Naive B cell (primary cell): ENCODE results near the gene SERPINA5. TPM values are rescaled to one million over a fixed set of nuclear protein-coding genes. Genes with fewer than 3 reads are reported as not detected.
"Not testable (repeated sequence)": the region's sequence is repeated elsewhere in the genome, so short reads cannot be mapped to it uniquely, and the experiment has no call there.

ENCODE experiments used
- ATAC-seq, 2 donors: fragments of 150-1000 bp; cut with Tn5 transposase; 2 replicates each; pipeline ENCODE4 v1.10.0; 2021; ENCODE audit warnings: low read depth in 2 of 2, mild to moderate bottlenecking in 2 of 2, moderate library complexity in 2 of 2
- DNase-seq: peaks from one replicate; pipeline ENCODE4 v3.0.0; 2022
- H3K27ac Mint-ChIP-seq, 6 donors: one replicate each; pipeline ENCODE4 v1.8.0; 2020 to 2022; ENCODE audit warnings: mild to moderate bottlenecking in 6 of 6, mixed read lengths in 6 of 6, moderate library complexity in 5 of 6, inconsistent platforms in 2 of 6
- H3K27me3 Mint-ChIP-seq, 3 donors: one replicate each; pipeline ENCODE4 v1.8.0; 2021 to 2022; ENCODE audit warnings: mixed read lengths in 3 of 3, mild to moderate bottlenecking in 1 of 3
- H3K36me3 Mint-ChIP-seq, 2 donors: one replicate each; pipeline ENCODE4 v1.8.0; 2020 to 2022; ENCODE audit warnings: mixed read lengths in 2 of 2, inconsistent platforms in 1 of 2, mild to moderate bottlenecking in 1 of 2
- H3K4me1 Mint-ChIP-seq, 3 donors: one replicate each; pipeline ENCODE4 v1.8.0; 2020 to 2022; ENCODE audit warnings: mixed read lengths in 3 of 3, inconsistent platforms in 1 of 3, mild to moderate bottlenecking in 1 of 3, moderate library complexity in 1 of 3
- H3K4me3 Mint-ChIP-seq, 8 donors: one replicate each; pipeline ENCODE4 v1.8.0; 2020 to 2022; ENCODE audit warnings: mild to moderate bottlenecking in 8 of 8, mixed read lengths in 8 of 8, moderate library complexity in 8 of 8, inconsistent platforms in 2 of 8
- H3K9me3 Mint-ChIP-seq, 7 donors: one replicate each; pipeline ENCODE4 v1.8.0; 2020 to 2022; ENCODE audit warnings: mixed read lengths in 7 of 7, mild to moderate bottlenecking in 5 of 7, inconsistent platforms in 2 of 7, moderate library complexity in 1 of 7
- polyA plus RNA-seq, 6 donors: library from polyadenylated mRNA; unstranded; fragments of 300-500 nt; fragmentation: Illumina TruSeq; gene quantifications; one replicate each; pipeline ENCODE4 v1.2.3, GENCODE V29; 2021; ENCODE audit warnings: low read depth in 6 of 6

The SERPINA5 gene
- polyA plus RNA-seq, 6 donors from 2014 or later, result not detected

DNA sequence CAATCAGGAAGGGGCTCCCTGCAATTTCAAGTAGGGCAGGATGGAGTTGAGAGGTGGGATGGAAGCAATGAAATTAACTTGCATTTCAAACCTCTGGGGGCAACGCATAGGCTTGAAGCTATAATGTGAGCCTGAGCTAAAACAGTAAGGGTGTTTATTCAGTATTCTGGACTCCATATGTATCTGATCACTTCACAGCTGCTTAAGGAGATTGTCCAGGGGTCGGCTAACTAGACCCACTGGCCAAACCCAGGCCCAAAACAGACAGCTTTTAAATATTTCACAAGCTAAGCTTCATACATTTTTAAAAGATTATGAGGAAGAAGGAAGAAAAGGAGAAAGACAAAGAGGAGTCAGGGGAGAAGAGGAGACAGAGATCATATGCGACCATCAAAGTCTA is 24.1 kb downstream of the SERPINA5 start:
- no peak overlapping the region for H3K4me3 Mint-ChIP-seq
- ATAC-seq, result no peak
- peaks cover 5 to 23% (median 16%) of the 10 kb centered on the region in 7 donors for H3K9me3 Mint-ChIP-seq

DNA sequence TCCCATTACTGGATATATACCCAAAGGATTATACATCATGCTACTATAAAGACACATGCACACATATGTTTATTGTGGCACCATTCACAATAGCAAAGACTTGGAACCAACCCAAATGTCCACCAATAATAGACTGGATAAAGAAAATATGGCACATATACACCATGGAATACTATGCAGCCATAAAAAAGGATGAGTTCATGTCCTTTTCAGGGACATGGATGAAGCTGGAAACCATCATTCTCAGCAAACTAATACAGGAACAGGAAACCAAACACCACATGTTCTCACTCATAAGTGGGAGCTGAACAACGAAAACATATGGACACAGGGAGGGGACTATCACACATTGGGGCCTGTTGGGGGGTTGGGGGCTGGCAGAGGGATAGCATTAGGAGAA is 27.7 kb downstream of the SERPINA5 start:
- H3K36me3 Mint-ChIP-seq, H3K27ac Mint-ChIP-seq, H3K4me3 Mint-ChIP-seq, H3K4me1 Mint-ChIP-seq, ATAC-seq, DNase-seq: not testable (repeated sequence)
- peaks cover 0 to 25% (median 13%) of the 10 kb centered on the region in 7 donors for H3K9me3 Mint-ChIP-seq
- H3K27me3 Mint-ChIP-seq, result peaks cover 0 to 11% (median 0%) of the 10 kb centered on the region in 3 donors

More for the DNA sequence above, 24.1 kb downstream of the SERPINA5 start:
- DNase-seq, result no peak
- Mint-ChIP-seq H3K36me3 (no peaks in the 10 kb centered on the region), H3K27me3 (peaks cover 7 to 11% (median 11%) of the 10 kb centered on the region in 3 donors), H3K4me1 (no peaks in the 10 kb centered on the region), H3K27ac (no peak overlapping the region)

DNA sequence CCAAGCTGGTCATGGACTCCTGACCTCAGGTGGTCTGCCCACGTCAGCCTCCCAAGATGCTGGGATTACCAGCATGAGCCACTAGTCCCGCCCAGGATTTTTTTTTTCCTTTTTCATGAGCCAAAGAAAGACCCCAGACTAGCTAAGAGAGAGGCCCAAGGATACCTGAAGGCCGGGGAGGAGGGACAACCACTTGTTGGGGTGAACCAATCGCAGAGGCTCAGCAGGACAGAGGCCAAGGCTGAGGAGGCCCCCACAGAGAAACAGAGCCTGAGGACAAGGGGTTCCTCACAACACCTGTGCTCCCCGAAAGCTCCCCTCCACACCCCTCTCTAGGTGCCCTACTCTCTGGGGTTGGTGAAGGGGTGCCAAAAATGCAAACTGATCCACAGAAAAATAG is 30.0 kb downstream of the SERPINA5 start:
- DNase-seq (no peak), ATAC-seq (no peak)
- no peak overlapping the region for H3K4me3 Mint-ChIP-seq
- peaks cover 0 to 7% (median 0%) of the 10 kb centered on the region in 3 donors for H3K27me3 Mint-ChIP-seq
- no peaks in the 10 kb centered on the region for H3K36me3 Mint-ChIP-seq
- no peak overlapping the region for H3K27ac Mint-ChIP-seq
- peaks cover under 1 to 25% (median 13%) of the 10 kb centered on the region in 7 donors for H3K9me3 Mint-ChIP-seq
- no peaks in the 10 kb centered on the region for H3K4me1 Mint-ChIP-seq

DNA sequence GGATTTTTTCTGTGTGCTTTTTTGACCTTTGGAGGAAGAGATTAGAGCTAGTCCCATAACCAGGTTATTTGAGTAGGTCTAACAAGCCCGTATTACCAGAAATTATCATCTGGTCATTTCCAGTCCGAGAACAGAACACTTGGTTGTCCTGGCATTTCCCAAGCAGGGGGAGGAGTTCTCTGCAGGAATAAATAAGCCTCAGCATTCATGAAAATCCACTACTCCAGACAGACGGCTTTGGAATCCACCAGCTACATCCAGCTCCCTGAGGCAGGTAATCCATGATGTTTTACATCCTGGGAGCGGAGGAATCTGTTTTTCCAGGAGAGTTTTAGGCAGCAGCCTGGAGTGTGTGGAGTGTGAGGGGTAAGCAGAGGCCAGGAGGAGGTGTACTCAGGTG is 30.9 kb downstream of the SERPINA5 start, which contains the start of gene SERPINA3:
SERPINA3 (plus strand) TSS at position 218 of the 400 bp plus-strand sequence. CDS start 2,051 bp downstream, outside the sequence.
- no peak within 1 kb of the TSS for H3K27ac Mint-ChIP-seq
- DNase-seq (no peak), ATAC-seq (no peak)
- H3K4me3 Mint-ChIP-seq, result no peak within 1 kb of the TSS
- H3K36me3 Mint-ChIP-seq, result no peaks in the 10 kb centered on the region
- peaks cover 6 to 28% (median 15%) of the 10 kb centered on the region in 7 donors for H3K9me3 Mint-ChIP-seq
- peaks cover 0 to 7% (median 0%) of the 10 kb centered on the region in 3 donors for H3K27me3 Mint-ChIP-seq
- no peaks in the 10 kb centered on the region for H3K4me1 Mint-ChIP-seq

DNA sequence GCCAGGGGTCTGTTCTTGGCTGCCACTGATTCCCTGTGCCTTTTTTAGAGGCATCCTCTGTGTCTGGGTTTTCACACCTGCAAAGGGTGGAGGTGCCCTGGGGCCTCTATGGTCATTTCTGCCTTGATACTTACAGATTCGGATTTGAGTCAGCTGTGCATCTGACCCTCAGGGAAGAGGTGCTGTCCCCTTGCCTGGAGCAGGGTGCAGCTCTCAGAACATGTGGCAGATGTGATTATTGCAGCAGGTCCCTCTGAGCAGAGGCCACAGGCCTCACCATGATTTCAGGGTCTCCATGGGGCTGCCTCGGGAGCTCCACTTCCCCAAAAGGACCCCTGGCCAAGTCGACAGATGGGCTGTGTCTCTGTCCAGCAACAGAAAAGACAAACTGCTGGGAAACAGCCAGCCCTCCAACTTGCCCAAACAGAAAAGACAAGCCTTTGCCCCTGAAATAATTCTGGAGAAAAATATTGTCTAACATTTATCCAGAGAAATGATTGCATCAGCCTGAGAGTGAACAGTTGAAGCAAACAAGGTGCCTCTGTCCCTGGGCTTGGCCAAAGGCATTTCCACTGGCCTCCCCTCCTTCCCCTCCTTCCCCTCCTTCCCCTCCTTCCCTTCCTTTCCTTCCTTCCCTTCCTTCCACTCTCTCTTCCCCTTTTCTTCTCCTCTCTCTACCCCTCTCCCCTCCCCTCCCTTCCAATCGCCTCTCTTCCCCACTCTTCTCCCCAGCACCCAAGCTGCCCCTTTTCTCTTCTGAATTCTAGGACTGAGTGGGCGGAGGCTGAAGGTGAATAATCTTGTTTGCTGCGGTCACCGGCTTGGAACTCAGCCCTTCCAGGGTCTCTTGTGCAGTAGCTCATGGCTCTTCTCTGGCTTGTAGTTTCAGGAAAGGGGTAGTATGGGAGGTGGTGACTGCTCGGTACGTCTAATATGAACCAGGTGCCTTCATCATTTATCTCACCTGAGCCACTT is 31.6 kb downstream of the SERPINA5 start:
- H3K36me3 Mint-ChIP-seq, result no peaks in the 10 kb centered on the region
- H3K27me3 Mint-ChIP-seq, result peaks cover 0 to 7% (median 0%) of the 10 kb centered on the region in 3 donors
- ATAC-seq, result no peak
- H3K9me3 Mint-ChIP-seq, result peaks cover 4 to 27% (median 19%) of the 10 kb centered on the region in 7 donors
- no peak overlapping the region for H3K4me3 Mint-ChIP-seq
- H3K4me1 Mint-ChIP-seq, result no peaks in the 10 kb centered on the region
- no peak overlapping the region for H3K27ac Mint-ChIP-seq
- DNase-seq, result no peak

DNA sequence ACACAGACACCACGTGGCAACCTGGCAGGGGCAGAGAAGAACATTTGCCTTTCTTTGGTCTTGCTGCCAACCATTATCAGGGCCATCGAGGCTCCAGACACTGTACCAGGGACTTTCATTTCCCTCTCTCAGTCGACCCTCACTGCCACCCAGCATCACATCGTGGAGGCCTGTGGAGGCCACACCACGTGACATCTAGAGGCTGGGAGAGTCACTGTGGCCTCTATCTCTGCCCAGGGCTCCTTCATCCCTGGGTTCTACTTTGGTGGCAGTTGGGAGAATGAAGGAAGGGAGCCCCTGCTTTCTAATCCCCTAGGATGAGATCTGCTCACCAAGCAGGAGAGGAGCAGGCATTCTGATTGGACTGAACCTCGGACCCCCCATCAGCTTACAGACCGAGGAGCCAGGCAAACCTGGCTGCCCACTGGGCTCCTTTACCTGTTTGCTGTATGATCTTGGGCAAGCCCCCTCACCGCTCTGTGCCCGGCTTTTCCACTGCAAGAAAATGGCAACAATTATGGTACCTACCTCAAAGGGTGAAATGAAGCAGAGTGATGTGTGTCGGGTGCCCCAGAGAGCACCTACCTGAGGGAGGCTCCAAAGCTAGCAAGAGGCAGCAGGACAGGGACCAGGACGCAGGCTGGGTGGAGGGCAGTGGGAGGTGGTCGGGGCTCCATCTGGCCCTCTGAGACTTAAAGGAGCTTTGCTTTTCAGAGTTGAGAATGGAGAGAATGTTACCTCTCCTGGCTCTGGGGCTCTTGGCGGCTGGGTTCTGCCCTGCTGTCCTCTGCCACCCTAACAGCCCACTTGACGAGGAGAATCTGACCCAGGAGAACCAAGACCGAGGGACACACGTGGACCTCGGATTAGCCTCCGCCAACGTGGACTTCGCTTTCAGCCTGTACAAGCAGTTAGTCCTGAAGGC is 32.8 kb downstream of the SERPINA5 start:
- Mint-ChIP-seq H3K4me1 (no peaks in the 10 kb centered on the region), H3K27ac (no peak overlapping the region), H3K4me3 (no peak overlapping the region), H3K36me3 (peaks cover 0 to 8% of the 10 kb centered on the region in 2 donors), H3K9me3 (peaks cover 9 to 32% (median 19%) of the 10 kb centered on the region in 7 donors), H3K27me3 (peaks cover 0 to 1% (median 0%) of the 10 kb centered on the region in 3 donors)
- no peak for DNase-seq
- no peak for ATAC-seq

DNA sequence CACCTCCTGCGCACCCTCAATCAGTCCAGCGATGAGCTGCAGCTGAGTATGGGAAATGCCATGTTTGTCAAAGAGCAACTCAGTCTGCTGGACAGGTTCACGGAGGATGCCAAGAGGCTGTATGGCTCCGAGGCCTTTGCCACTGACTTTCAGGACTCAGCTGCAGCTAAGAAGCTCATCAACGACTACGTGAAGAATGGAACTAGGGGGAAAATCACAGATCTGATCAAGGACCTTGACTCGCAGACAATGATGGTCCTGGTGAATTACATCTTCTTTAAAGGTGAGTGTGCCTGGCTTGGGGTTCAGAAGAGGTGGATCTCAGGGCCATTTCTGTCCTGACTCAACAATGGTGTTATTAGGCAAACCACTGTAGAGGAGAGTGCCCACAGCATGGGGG is 33.6 kb downstream of the SERPINA5 start:
- H3K36me3 Mint-ChIP-seq, result peaks cover 0 to 16% of the 10 kb centered on the region in 2 donors
- no peak for DNase-seq
- no peak overlapping the region for H3K4me3 Mint-ChIP-seq
- H3K9me3 Mint-ChIP-seq, result peaks cover 8 to 35% (median 22%) of the 10 kb centered on the region in 7 donors
- no peak for ATAC-seq
- H3K27me3 Mint-ChIP-seq, result peaks cover 0 to 3% (median 0%) of the 10 kb centered on the region in 3 donors
- no peaks in the 10 kb centered on the region for H3K4me1 Mint-ChIP-seq
- no peak overlapping the region for H3K27ac Mint-ChIP-seq

DNA sequence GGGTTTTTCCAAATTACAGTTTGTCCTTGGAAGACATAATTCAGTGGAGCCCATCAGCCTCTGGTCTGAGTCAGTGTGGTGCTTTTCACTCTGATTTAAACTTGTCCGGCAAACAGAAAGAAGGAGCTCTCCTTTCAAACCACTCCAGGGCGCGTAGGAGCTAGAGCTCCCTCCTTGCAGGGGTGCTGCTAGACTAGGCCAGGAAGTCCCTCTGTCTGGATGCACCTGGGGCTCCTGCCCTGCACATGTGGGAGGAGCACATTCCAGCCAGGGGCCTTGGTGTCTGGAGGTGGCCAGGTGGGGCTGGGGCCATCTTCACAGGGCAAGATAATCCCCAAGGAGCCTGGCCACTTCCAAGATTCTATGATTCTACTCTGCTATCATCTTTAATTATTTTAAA is 34.0 kb downstream of the SERPINA5 start:
- H3K27ac Mint-ChIP-seq, result no peak overlapping the region
- H3K27me3 Mint-ChIP-seq, result peaks cover 0 to 7% (median 4%) of the 10 kb centered on the region in 3 donors
- H3K4me3 Mint-ChIP-seq, result no peak overlapping the region
- DNase-seq, result no peak
- H3K4me1 Mint-ChIP-seq, result no peaks in the 10 kb centered on the region
- peaks cover 10 to 35% (median 25%) of the 10 kb centered on the region in 7 donors for H3K9me3 Mint-ChIP-seq
- peaks cover 0 to 20% of the 10 kb centered on the region in 2 donors for H3K36me3 Mint-ChIP-seq
- no peak for ATAC-seq

DNA sequence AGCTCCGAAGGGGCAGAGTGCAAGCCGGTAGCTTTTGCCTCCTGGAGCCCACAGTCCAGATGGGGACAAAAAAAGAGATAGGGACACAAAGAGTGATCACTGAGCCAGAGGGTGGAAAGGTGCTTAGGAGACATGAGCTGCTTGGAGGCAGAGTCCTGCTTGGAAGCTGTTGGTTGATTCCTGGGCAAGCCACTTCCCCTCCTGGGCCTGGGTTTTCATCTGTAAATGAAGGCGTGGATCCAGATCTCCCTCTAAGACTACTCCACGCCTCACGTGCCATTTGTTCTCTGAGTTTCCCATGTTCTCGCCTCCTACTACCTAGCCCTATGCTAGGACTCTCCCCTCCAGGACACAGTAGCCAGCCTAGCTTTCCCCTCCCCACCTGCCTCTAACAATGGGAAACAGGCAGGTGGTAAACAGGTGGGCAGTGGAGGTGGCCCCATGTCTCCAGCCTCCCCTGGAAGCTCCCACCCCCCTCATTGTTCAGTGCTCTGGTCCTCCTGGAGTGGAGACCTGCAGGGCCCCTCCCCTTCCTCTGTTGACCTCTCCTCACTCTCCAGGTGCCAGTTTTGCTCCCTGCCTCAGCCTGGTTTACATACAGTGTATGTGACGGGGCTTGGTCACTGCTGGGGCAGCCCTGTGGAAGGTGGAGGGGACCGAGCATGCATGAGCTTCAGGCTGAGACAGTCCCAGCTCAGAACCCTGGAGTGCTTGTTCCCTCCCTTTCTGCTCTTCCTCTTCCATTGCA is 34.8 kb downstream of the SERPINA5 start:
- Mint-ChIP-seq H3K36me3 (peaks cover 0 to 24% of the 10 kb centered on the region in 2 donors), H3K27me3 (peaks cover 0 to 11% (median 4%) of the 10 kb centered on the region in 3 donors), H3K9me3 (peaks cover 10 to 35% (median 22%) of the 10 kb centered on the region in 7 donors), H3K27ac (no peak overlapping the region), H3K4me1 (no peaks in the 10 kb centered on the region), H3K4me3 (no peak overlapping the region)
- ATAC-seq, result no peak
- no peak for DNase-seq

DNA sequence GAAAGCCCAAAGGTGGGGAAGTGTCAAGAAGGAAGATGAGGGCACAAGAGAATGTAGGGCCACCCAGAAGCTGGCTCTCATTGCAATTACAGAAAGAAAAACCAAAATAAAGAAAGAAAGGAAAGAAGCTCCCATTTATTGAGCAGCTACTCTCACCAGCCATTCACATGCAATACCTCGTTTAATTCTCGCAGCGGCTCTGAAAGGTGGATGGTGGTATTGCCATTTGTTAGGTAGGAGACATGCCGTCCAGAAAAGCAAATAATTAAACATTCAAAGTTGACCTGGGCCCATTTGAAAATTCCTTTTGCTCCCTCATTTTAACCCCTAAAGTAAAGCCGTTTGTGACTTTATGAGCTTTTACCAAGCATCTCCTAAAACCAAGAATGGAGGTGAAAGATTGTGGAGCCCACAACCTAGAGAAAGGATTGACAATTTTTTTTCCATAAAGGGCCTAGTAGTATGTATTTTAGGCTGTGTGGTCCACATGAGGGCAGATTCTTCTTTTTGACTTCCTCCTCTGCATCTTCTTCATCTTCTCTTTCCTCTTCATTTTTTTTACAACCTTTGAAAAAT is 36.2 kb downstream of the SERPINA5 start:
- no peak for ATAC-seq
- H3K27me3 Mint-ChIP-seq, result peaks cover 0 to 11% (median 4%) of the 10 kb centered on the region in 3 donors
- H3K9me3 Mint-ChIP-seq, result peaks cover 10 to 35% (median 23%) of the 10 kb centered on the region in 7 donors
- no peak overlapping the region for H3K4me3 Mint-ChIP-seq
- H3K4me1 Mint-ChIP-seq, result no peaks in the 10 kb centered on the region
- H3K36me3 Mint-ChIP-seq, result peaks cover 0 to 24% of the 10 kb centered on the region in 2 donors
- H3K27ac Mint-ChIP-seq, result no peak overlapping the region
- DNase-seq, result no peak

DNA sequence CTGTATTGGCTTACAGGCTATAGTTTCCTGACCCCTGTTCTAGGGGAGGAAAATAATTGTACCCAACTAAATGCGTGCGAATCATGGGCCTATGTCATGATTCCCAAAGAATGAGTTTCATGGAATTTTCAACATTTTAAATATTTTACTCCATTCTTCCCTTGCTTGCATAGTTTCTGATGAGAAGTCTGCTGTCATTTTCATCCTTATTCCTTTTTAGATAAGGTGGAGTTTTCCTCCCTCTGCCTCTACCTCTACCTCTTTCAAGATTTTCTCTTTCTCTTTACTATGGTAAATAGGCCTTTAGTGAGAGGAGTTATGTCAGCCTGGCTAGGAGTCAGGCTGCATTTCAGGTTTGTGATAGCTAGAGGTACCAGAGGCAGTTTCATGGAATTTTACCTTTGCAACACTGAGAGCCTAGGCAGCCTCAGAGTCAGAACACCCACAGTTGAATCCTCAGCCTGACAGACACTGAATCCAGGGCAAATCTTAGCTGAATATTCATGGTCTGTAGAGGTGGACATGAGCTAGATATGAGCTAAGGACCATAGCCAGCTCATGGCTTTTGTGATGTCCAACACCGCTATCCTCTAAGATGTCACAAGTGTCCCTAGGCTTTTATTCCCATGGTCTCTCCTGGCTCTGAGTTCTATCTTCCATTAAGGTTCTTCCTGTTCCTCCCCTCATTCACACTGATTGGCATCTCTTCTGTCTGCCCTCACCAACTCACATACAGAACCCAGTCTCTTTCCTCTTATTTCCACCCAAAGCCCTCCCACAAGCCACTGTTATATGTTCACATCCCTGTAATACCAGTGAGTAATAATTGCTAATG is 37.0 kb downstream of the SERPINA5 start:
- Mint-ChIP-seq H3K27me3 (peaks cover 0 to 11% (median 4%) of the 10 kb centered on the region in 3 donors), H3K9me3 (peaks cover 10 to 35% (median 23%) of the 10 kb centered on the region in 7 donors), H3K36me3 (peaks cover 0 to 24% of the 10 kb centered on the region in 2 donors), H3K4me1 (no peaks in the 10 kb centered on the region), H3K27ac (no peak overlapping the region), H3K4me3 (peak overlapping the region in 1 of 8 donors; percentile 57)
- ATAC-seq (no peak), DNase-seq (no peak)
